ENCODE measurements around the gene CTNNA3.

- no peak for TF ChIP-seq CTCF (IDR thresholded peaks at IDR 0.05)
- no peak for TF ChIP-seq POLR2A (IDR thresholded peaks at IDR 0.05)
These were observed 1593.2 kb downstream of the CTNNA3 start for GRCh38 chr10:66102756-66103155.
